SKM-1 treated with dmso at 0.1 percent for 144 hours (cell line): ENCODE measurements around the gene IKZF2.
A peak's percentile ranks its signal among the peaks of the same experiment; 100 is the strongest.

ENCODE experiments used
- DNase-seq: peaks from one replicate; lab custom pipeline; 2025; ENCODE audit not compliant: unreplicated experiment; lab: John Stamatoyannopoulos, UW

The IKZF2 gene

GRCh38 chr2:212961255-212961654, 190.2 kb downstream of the IKZF2 start:
- DNase-seq: peak; percentile 36

- DNase-seq: no peak
These were observed 191.1 kb downstream of the IKZF2 start for GRCh38 chr2:212960336-212960735.

GRCh38 chr2:212959471-212960117, 191.8 kb downstream of the IKZF2 start:
- no peak for DNase-seq

GRCh38 chr2:212958757-212959295, 192.6 kb downstream of the IKZF2 start:
- DNase-seq: no peak

- DNase-seq: no peak
These were observed 193.3 kb downstream of the IKZF2 start for GRCh38 chr2:212958133-212958532.

- peak; percentile 94 for DNase-seq
These were observed 193.8 kb downstream of the IKZF2 start for GRCh38 chr2:212957624-212958023.

GRCh38 chr2:212956665-212957607, 194.5 kb downstream of the IKZF2 start:
- DNase-seq: no peak

GRCh38 chr2:212953170-212953920, 198.1 kb downstream of the IKZF2 start:
- no peak for DNase-seq

GRCh38 chr2:212949786-212950185, 201.6 kb downstream of the IKZF2 start:
- DNase-seq: no peak
